HEK293 (cell line): ENCODE data around the gene TOR1A.
"Not testable (repeated sequence)": the region's sequence is repeated elsewhere in the genome, so short reads cannot be mapped to it uniquely, and the experiment has no call there.

Experiments used
- PRDM2 ChIP-seq: fragments of 450-650 bp; formaldehyde crosslinking; IDR thresholded peaks from 2 replicates; pipeline ENCODE4 v1.5.1; 2016; ENCODE audit warnings: missing biosample characterization, missing genetic modification characterization, borderline replicate concordance
- REPIN1 ChIP-seq: fragments of 450-650 bp; formaldehyde crosslinking; IDR thresholded peaks from 2 replicates; pipeline ENCODE4 v1.5.1; 2017; ENCODE audit warnings: missing biosample characterization, missing genetic modification characterization, low read depth
- TCF7L2 ChIP-seq: IDR thresholded peaks from 2 replicates; pipeline ENCODE4 v1.6.1; 2011; ENCODE audit warnings: low read depth, mild to moderate bottlenecking, inconsistent platforms, low read length, moderate library complexity, borderline replicate concordance
- ZBTB48 ChIP-seq: fragments of 450-650 bp; formaldehyde crosslinking; IDR thresholded peaks from 2 replicates; pipeline ENCODE4 v1.5.1; 2016; ENCODE audit warnings: missing biosample characterization, missing genetic modification characterization
- ZNF10 ChIP-seq: fragments of 450-650 bp; formaldehyde crosslinking; IDR thresholded peaks from 2 replicates; pipeline ENCODE4 v1.5.1; 2017; ENCODE audit warnings: missing biosample characterization, missing genetic modification characterization
- ZNF114 ChIP-seq: fragments of 450-650 bp; formaldehyde crosslinking; IDR thresholded peaks from 2 replicates; pipeline ENCODE4 v1.5.0; 2017; ENCODE audit warnings: missing biosample characterization, missing genetic modification characterization
- ZNF174 ChIP-seq: fragments of 450-650 bp; formaldehyde crosslinking; IDR thresholded peaks from 2 replicates; pipeline ENCODE4 v1.5.0; 2017; ENCODE audit warnings: missing biosample characterization, mild to moderate bottlenecking, missing genetic modification characterization
- ZNF558 ChIP-seq: fragments of 450-650 bp; formaldehyde crosslinking; IDR thresholded peaks from 2 replicates; pipeline ENCODE4 v1.5.1; 2016; ENCODE audit warnings: missing biosample characterization, missing genetic modification characterization
- ZNF670 ChIP-seq: fragments of 450-650 bp; formaldehyde crosslinking; IDR thresholded peaks from 2 replicates; pipeline ENCODE4 v1.5.1; 2016; ENCODE audit warnings: missing biosample characterization, missing genetic modification characterization, low read depth
- ZNF792 ChIP-seq: fragments of 450-650 bp; formaldehyde crosslinking; IDR thresholded peaks from 2 replicates; pipeline ENCODE4 v1.5.1; 2016; ENCODE audit warnings: missing biosample characterization, missing genetic modification characterization
- TF ChIP-seq, protein P1 (sequence below): fragments of 450-650 bp; formaldehyde crosslinking; IDR thresholded peaks from 2 replicates; pipeline ENCODE4 v1.5.1; 2016; ENCODE audit warnings: missing biosample characterization, missing genetic modification characterization
- TF ChIP-seq, protein P2 (sequence below): fragments of 450-650 bp; formaldehyde crosslinking; IDR thresholded peaks from 2 replicates; pipeline ENCODE4 v1.5.1; 2016; ENCODE audit warnings: missing biosample characterization, missing genetic modification characterization
- TF ChIP-seq, protein P3 (sequence below): fragments of 450-650 bp; formaldehyde crosslinking; IDR thresholded peaks from 2 replicates; pipeline ENCODE4 v1.5.1; 2016; ENCODE audit warnings: missing biosample characterization, missing genetic modification characterization

DNA sequence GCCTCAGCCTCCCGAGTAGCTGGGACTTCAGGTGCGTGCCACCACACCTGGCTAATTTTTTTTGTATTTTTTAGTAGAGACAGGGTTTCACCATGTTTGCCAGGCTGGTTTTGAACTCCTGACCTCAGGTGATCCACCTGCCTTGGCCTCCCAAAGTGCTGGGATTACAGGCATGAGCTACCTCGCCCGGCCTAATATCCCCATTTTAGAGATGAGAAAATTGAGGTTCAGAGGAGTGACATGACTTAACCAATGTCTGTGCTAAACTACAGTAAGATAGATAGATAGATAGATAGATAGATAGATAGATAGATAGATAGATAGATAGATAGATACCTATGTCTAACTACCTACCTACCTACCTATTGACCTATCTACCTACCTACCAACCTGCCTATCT, 47.8 kb downstream of the TOR1A start:
- TF ChIP-seq, protein P1, sequence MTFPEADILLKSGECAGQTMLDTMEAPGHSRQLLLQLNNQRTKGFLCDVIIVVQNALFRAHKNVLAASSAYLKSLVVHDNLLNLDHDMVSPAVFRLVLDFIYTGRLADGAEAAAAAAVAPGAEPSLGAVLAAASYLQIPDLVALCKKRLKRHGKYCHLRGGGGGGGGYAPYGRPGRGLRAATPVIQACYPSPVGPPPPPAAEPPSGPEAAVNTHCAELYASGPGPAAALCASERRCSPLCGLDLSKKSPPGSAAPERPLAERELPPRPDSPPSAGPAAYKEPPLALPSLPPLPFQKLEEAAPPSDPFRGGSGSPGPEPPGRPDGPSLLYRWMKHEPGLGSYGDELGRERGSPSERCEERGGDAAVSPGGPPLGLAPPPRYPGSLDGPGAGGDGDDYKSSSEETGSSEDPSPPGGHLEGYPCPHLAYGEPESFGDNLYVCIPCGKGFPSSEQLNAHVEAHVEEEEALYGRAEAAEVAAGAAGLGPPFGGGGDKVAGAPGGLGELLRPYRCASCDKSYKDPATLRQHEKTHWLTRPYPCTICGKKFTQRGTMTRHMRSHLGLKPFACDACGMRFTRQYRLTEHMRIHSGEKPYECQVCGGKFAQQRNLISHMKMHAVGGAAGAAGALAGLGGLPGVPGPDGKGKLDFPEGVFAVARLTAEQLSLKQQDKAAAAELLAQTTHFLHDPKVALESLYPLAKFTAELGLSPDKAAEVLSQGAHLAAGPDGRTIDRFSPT, result not testable (repeated sequence)
- not testable (repeated sequence) for TF ChIP-seq ZNF792 (tag by site-specific recombination); ZBTB48 (tag by site-specific recombination); PRDM2 (tag by site-specific recombination); REPIN1 (tag by site-specific recombination); ZNF670; ZNF558; ZNF114 (tag by site-specific recombination); TCF7L2; ZNF174 (tag by site-specific recombination); ZNF10 (tag by site-specific recombination)
- TF ChIP-seq, protein P2, sequence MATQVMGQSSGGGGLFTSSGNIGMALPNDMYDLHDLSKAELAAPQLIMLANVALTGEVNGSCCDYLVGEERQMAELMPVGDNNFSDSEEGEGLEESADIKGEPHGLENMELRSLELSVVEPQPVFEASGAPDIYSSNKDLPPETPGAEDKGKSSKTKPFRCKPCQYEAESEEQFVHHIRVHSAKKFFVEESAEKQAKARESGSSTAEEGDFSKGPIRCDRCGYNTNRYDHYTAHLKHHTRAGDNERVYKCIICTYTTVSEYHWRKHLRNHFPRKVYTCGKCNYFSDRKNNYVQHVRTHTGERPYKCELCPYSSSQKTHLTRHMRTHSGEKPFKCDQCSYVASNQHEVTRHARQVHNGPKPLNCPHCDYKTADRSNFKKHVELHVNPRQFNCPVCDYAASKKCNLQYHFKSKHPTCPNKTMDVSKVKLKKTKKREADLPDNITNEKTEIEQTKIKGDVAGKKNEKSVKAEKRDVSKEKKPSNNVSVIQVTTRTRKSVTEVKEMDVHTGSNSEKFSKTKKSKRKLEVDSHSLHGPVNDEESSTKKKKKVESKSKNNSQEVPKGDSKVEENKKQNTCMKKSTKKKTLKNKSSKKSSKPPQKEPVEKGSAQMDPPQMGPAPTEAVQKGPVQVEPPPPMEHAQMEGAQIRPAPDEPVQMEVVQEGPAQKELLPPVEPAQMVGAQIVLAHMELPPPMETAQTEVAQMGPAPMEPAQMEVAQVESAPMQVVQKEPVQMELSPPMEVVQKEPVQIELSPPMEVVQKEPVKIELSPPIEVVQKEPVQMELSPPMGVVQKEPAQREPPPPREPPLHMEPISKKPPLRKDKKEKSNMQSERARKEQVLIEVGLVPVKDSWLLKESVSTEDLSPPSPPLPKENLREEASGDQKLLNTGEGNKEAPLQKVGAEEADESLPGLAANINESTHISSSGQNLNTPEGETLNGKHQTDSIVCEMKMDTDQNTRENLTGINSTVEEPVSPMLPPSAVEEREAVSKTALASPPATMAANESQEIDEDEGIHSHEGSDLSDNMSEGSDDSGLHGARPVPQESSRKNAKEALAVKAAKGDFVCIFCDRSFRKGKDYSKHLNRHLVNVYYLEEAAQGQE (tag by site-specific recombination), result not testable (repeated sequence)
- TF ChIP-seq, protein P3, sequence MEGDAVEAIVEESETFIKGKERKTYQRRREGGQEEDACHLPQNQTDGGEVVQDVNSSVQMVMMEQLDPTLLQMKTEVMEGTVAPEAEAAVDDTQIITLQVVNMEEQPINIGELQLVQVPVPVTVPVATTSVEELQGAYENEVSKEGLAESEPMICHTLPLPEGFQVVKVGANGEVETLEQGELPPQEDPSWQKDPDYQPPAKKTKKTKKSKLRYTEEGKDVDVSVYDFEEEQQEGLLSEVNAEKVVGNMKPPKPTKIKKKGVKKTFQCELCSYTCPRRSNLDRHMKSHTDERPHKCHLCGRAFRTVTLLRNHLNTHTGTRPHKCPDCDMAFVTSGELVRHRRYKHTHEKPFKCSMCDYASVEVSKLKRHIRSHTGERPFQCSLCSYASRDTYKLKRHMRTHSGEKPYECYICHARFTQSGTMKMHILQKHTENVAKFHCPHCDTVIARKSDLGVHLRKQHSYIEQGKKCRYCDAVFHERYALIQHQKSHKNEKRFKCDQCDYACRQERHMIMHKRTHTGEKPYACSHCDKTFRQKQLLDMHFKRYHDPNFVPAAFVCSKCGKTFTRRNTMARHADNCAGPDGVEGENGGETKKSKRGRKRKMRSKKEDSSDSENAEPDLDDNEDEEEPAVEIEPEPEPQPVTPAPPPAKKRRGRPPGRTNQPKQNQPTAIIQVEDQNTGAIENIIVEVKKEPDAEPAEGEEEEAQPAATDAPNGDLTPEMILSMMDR (tag by site-specific recombination), result not testable (repeated sequence)
